ENCODE measurements around the gene ZNF124. TPM values are rescaled to one million over a fixed set of nuclear protein-coding genes. Genes with fewer than 3 reads are reported as not detected.
A peak's percentile ranks its signal among the peaks of the same experiment; 100 is the strongest.

ZNF124 gene
- total and polyA plus RNA-seq, 12 donors: 0.51 to 13.5 (median 10.0) TPM

DNA sequence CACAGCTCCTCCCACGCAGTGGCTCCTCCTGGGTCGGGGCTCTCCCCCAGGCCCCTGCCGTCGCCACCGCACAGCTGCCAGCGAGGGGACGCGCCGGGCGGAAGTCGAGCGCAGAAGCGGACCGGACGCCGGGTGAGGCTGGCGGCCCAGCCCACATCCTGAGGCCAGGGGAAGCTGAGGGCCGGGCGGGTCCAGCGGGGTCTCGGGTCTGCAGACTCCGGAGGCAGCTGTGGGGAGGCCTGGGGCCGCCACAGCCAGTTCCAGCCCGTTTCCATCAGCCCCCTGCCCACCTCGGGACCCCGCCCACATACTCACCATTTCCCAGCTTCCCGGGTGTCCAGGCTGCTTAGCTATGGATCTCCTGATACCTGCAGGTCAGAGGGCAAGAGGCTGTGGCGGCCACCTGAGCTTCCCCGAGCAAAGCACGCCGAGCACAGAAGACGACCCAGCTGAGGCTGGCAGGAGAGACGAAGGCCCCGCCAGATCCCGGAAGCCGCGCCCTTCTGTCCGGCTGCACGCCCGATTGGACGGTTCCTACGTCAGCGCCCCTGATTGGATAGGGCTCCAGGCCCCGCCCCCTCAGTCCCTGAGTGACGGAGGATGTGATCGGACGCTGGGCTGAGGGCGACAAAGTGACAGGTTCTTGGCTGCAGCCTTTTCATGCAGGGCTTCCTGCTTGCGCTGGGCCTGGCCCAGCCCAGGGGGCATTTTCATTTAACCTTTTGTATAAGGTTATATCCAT, 38.7 kb upstream of the ZNF124 start:
- Histone ChIP-seq H3K27ac (peak overlapping the region; percentile 89 to 97 (median 92)), H3K9me3 (no peaks in the 10 kb centered on the region), H3K4me1 (peaks cover 0 to 36% (median 21%) of the 10 kb centered on the region in 9 donors), H3K36me3 (peaks cover 0 to 24% (median 0%) of the 10 kb centered on the region in 9 donors), H3K27me3 (no peaks in the 10 kb centered on the region), H3K4me3 (peak overlapping the region; percentile 72 to 96 (median 92))
- TF ChIP-seq, protein P1, sequence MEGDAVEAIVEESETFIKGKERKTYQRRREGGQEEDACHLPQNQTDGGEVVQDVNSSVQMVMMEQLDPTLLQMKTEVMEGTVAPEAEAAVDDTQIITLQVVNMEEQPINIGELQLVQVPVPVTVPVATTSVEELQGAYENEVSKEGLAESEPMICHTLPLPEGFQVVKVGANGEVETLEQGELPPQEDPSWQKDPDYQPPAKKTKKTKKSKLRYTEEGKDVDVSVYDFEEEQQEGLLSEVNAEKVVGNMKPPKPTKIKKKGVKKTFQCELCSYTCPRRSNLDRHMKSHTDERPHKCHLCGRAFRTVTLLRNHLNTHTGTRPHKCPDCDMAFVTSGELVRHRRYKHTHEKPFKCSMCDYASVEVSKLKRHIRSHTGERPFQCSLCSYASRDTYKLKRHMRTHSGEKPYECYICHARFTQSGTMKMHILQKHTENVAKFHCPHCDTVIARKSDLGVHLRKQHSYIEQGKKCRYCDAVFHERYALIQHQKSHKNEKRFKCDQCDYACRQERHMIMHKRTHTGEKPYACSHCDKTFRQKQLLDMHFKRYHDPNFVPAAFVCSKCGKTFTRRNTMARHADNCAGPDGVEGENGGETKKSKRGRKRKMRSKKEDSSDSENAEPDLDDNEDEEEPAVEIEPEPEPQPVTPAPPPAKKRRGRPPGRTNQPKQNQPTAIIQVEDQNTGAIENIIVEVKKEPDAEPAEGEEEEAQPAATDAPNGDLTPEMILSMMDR (IDR thresholded peaks at IDR 0.05): no peak
- peak; percentile 100 for ATAC-seq
- 0% methylated on average over 49 of the region's 49 CpGs for WGBS, 2 donors
- DNase-seq: peak; percentile 98
- intact Hi-C loops (cut with DNase I): loop anchor here in 3 of 10 donors (2.0 to 10.0 kb wide), 4 partner anchors 38 to 133 kb away; partner anchors contain the start of genes ZNF124 (in 1 of the 3), ZNF496 (in 1 of the 3), ZNF669 (in 1 of the 3) and ZNF670 (in 1 of the 3)

DNA sequence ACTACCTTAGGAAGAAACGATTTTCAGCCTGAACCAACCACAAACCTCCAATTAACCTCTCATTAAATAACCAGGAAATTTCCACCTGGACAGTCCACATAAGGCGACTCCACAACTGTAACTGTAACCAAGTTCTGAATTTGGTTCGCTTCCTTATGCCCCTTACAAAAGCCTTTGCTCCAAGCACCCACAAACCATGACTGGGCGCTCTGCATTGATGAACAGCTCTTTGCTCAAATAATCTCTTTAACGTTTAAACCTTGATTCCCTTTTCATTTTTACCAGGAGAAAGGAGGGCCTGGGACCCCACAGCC, 38.2 kb upstream of the ZNF124 start:
- intact Hi-C loops (cut with DNase I): loop anchor here in 3 of 10 donors (2.0 to 10.0 kb wide), 4 partner anchors 37 to 133 kb away; partner anchors contain the start of genes ZNF124 (in 1 of the 3), ZNF496 (in 1 of the 3), ZNF669 (in 1 of the 3) and ZNF670 (in 1 of the 3)
- TF ChIP-seq, protein P1 (IDR thresholded peaks at IDR 0.05): no peak
- no peaks in the 10 kb centered on the region for H3K27me3 ChIP-seq
- H3K9me3 ChIP-seq: no peaks in the 10 kb centered on the region
- ATAC-seq: peak in 3 of 8 donors; percentile 3 to 6 (median 5)
- peaks cover 0 to 24% (median 0%) of the 10 kb centered on the region in 9 donors for H3K36me3 ChIP-seq
- peak overlapping the region; percentile 72 to 96 (median 92) for H3K4me3 ChIP-seq
- H3K4me1 ChIP-seq: peaks cover 0 to 41% (median 23%) of the 10 kb centered on the region in 9 donors
- H3K27ac ChIP-seq: peak overlapping the region in 9 of 10 donors; percentile 89 to 97 (median 93)
- no peak for DNase-seq
- 4 to 9% methylated on average over 5 of the region's 5 CpGs for WGBS, 2 donors

DNA sequence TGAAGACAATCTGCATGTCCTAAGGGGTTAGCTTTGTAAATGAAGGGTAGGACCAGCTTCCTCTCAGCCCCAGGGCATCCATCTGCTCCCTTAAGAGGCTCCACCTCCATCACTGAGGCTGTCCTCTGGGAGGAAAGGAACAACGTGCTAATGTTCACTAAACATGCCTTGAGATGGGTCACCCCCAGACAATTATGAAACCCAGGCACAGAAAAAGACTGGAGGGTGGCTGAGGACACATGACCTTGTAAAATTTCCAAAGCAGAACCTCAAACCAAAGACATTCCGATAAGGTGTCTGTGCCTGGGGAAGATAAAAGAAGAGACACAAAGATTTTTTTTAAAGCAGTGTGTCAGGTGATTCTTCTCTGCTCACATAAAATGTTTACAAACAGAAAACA, 37.6 kb upstream of the ZNF124 start:
- intact Hi-C loops (cut with DNase I): loop anchor here in 1 of 10 donors (10.0 kb wide), 1 partner anchor 125 kb away; the partner anchor contains the start of gene ZNF496
- ATAC-seq: no peak
- 19 to 30% methylated on average over 2 of the region's 2 CpGs for WGBS, 2 donors

DNA sequence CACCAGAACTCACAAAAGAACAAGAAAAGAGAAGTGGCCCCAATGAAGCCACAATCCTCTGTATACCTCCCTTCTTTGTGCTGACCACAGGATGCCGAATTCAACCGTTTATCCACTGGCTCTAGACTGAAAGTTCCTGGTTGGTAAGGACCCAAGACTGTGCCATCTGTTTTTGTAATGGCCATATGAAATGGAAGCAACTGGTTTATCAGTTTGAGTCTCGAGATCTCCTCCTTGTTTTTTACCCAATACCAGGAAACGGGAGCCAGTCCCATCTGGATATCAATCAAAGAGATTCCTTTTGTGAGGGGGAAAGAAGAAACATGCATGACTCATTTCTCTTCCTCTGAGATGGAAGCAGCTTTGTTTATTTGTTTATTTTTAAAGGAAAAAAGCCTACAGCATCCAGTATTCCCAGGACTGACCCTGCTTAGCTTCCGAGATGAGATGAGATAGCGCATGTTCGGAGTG, 32.4 kb upstream of the ZNF124 start:
- intact Hi-C loops (cut with DNase I): loop anchor here in 1 of 10 donors (10.0 kb wide), 1 partner anchor 131 kb away; the partner anchor contains the start of gene ZNF496
- DNase-seq (no peak), ATAC-seq (peak in 6 of 8 donors; percentile 37 to 69 (median 55))
- peaks cover 0 to 39% (median 22%) of the 10 kb centered on the region in 9 donors for H3K4me1 ChIP-seq
- WGBS, 2 donors: 67 to 68% methylated on average over 7 of the region's 7 CpGs
- H3K36me3 ChIP-seq: peaks cover 0 to 74% (median 8%) of the 10 kb centered on the region in 9 donors
- no peak overlapping the region for H3K4me3 ChIP-seq
- H3K27ac ChIP-seq: peak overlapping the region in 3 of 10 donors; percentile 13 to 46 (median 42)
- H3K9me3 ChIP-seq: peaks cover 0 to 5% (median 0%) of the 10 kb centered on the region in 11 donors
- no peaks in the 10 kb centered on the region for H3K27me3 ChIP-seq
- TF ChIP-seq, protein P1 (IDR thresholded peaks at IDR 0.05): no peak

More for the DNA sequence above, 37.6 kb upstream of the ZNF124 start:
- no peaks in the 10 kb centered on the region for H3K9me3 ChIP-seq
- peaks cover 0 to 48% (median 29%) of the 10 kb centered on the region in 9 donors for H3K4me1 ChIP-seq
- H3K4me3 ChIP-seq: peak overlapping the region in 9 of 10 donors; percentile 72 to 96 (median 93)
- peak overlapping the region in 1 of 10 donors; percentile 97 for H3K27ac ChIP-seq
- DNase-seq: no peak
- peaks cover 0 to 27% (median 0%) of the 10 kb centered on the region in 9 donors for H3K36me3 ChIP-seq
- no peaks in the 10 kb centered on the region for H3K27me3 ChIP-seq
- TF ChIP-seq, protein P1 (IDR thresholded peaks at IDR 0.05): no peak

Data from heart right ventricle (tissue), 16 donors.